Occipital lobe (tissue), 2 donors: Measurements from ENCODE around the gene AGAP3. TPM values are rescaled to one million over a fixed set of nuclear protein-coding genes. Genes with fewer than 3 reads are reported as not detected.

ENCODE experiments used
- DNase-seq: peaks from one replicate; lab custom pipeline; 2025; lab: John Stamatoyannopoulos, UW
- total RNA-seq: library from RNA; depleted of rRNA; stranded (reverse); fragments of >200 nt; gene quantifications from one replicate; pipeline ENCODE4 v1.2.3, GENCODE V29; 2014

Gene AGAP3
- total RNA-seq, 1 donor from 2014 or later = 85.6 TPM

DNA sequence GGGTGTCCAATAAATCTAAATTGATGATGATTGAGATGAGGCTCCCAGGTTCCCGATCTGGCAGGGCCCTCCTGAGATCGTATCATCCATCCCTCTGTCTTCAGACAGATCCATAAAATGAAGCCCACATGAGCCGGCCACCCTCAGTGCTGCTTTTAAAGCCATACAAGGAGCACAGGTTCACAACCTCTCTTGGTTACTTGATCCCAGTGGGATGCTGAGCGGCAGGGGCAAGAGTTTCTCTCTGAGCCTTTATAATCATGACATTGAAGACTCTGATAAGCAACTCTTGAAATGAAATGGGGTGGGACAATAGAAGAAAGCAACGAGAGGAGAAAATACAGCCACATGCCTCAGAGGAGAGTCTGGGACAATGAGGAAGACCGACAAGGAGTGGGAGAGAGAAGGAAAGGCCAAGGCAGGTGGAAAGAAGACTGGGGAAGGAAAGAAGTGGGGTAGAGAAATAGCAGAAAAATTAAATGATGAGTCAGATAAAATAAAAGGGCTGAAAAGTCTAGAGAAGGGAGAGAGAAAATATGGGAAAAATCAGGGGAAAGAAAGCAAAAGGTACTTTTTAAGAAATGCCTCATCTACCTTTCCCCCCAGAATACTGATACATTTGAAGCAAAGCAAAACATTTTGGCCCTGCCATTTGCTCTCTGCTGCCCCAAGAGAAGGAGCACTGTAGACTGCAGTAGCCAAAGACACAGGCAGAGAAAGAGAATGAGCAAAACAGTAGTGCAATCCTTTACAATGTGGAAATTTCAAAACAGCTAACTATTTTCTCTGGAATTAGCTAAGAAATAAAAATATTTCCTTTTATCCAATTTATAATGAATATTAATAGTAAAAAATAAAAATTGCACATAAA, 66.6 kb downstream of the AGAP3 start:
- no peak for DNase-seq

DNA sequence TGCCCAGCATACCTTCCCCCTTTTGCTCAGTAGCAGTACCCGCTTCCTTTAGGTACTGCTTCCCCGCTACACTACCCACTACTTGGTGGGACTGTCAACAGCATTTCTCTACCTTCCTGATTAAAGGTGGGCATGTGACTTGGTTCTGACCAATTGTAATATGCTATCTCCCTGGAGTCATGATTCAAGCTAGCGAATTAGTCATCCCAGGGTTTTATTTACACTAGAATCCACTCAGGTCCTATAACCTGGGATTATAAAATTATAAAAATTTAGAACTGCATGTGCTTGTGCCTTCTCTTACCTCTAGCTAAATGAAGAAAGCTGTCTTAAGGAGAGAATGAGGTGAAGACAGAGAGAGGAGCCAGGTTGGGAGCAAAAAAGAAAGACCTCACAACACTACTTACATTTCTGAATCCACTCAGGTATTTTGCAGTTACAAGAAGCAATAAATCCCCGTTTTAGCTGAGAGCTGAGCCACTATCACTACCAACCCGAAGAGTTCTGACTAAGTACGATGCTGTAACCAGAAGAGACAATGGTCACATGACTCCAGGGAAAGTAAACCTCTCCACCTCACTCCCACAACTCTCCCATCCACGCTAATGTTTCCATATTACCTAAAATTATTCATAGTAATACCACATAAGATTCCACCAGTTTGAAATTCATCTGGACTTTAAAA, 71.5 kb downstream of the AGAP3 start:
- no peak for DNase-seq

DNA sequence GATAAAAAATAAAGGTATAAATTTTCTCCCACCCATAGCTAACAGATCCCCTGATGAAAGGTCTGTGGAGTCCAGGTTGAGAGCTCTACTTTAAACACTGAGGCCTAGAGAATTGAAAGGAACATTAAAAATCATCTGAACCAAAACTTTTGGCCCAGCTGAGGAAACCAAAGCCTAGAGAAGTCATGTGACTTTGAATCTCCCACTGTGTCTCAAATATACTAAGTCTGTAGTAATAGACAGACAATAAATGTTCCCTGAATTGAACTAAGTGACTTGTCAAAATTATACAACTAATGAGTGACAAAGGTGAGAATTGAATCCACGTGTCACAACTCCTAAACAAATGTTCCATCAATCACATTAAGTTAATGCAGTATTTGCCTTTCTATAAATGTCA, 75.5 kb downstream of the AGAP3 start:
- DNase-seq = no peak

DNA sequence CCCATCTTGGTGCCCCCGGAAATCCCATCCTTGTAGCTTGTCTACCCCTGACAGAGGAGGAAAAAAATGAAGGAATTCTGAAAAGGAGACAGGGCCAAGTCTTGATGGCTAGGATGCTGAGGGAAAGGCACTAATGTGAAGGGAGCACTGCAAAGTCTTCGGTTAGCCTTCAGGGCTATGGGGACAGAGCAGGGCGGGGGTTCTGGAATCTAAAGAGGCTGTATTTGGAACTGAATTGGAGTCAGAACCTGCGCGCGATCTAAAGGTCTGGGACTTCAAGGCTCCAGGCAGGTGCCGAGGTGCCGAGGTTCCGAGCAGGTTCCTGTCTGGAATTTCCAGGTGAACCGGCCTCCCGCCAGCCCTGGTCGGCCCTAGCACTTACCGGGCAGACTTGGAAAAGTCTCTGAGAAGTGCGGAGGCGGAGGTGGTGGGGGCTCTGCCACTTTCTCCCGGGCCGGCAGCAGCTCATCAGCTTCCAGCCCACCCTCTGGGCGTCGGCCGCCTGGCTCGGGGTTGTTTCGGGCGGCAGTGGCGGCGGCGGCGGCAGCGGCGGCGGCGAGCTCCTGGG, 80.4 kb downstream of the AGAP3 start:
- DNase-seq = no peak

DNA sequence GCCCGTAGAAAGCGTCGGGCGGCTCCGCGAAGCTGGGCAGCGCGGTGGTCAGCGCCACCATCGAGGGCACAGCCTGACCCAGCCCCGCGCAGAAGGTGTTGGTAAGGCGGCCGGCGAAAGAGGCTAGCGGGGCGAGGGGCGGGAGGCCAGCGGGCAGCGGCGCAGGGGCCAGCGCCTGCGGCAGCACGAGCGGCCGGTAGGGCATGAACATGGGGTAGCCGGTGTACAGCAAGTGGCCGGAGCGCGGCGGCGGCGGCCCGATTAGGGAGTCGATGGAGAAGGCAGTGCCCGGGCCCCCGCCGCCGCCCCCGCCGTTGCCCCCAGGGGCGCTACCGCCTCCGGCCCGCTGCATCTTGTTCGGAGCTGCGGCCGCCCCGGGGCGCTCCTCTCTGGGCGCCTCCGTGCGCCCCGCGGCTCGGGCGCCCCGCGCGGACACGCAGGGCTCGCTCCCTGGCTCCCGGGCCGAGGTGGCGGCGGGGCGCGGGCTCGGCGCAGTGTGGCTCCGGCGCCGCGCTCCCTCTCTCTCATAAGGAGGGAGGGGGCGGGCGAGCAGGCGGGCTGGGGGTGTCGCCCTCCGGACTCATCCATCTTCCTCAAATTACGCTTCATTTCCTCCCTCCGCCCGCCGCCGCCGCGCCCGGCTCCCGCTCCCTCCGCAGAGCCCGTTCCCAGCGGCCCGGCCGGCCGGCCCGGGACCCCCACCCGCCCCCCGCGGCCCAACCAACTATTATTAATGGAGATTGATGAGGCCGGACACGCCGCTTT, 81.1 kb downstream of the AGAP3 start, which contains the start of gene GBX1:
Gene GBX1, minus strand, starts transcription at position 498 of the 765 bp plus-strand sequence. Its CDS starts 146 bp downstream, at position 352.
- no peak for DNase-seq

DNA sequence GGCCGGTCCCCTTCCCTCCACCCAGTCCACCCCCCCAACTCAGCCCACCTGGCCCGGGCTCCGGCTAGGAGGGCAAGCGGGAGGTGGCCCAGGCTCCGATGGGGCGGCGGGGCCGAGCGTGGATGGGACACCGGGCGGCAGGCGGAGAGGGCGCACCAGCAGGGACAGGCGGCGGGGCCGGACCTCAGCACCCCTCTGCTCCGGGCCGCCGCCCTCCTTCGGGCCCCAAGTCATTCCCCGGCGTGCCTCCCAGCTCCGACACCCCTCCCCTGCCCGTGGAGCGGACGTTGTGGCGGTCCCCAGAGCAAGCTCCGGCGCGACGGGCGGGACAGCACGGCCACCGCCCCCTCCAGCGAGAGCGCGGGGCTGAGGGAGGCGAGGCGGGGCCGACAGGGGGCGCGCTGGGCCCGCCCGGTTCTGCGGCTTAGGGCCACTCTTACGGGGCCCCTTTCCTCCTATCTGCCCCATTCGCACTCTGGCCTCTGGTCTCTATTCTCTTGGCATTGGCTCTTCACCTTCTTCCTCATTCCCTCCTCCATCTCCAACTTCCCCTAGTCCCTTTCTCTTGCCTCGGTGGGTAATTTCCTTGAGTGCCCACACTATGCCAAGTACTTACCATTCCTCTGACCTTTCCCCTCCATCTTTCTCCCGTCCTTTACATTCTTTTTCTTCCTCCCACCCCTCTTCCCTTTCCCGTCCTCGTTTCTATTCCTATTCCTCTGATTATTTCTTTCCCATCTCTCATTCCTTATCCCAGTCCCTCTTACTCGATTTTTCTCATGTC, 81.9 kb downstream of the AGAP3 start:
- no peak for DNase-seq

DNA sequence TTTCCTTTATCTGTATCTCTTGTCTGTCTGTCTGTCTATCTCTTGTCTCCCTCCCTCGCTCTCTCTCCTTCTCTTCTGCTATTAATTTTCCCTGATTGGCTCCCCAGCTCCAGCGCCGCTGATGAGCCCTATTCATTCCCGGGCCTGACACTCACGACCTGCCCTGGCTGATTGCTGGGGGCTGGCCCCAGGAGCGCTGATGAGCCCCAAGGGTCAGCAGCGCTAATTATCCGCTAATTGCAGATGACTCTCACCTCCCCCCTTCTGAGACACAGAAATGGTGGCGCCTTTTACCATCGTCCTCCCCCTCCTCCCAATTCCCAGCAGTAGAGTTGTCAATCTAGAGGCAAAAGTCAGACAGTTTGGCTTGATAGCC, 82.5 kb downstream of the AGAP3 start:
- no peak for DNase-seq

DNA sequence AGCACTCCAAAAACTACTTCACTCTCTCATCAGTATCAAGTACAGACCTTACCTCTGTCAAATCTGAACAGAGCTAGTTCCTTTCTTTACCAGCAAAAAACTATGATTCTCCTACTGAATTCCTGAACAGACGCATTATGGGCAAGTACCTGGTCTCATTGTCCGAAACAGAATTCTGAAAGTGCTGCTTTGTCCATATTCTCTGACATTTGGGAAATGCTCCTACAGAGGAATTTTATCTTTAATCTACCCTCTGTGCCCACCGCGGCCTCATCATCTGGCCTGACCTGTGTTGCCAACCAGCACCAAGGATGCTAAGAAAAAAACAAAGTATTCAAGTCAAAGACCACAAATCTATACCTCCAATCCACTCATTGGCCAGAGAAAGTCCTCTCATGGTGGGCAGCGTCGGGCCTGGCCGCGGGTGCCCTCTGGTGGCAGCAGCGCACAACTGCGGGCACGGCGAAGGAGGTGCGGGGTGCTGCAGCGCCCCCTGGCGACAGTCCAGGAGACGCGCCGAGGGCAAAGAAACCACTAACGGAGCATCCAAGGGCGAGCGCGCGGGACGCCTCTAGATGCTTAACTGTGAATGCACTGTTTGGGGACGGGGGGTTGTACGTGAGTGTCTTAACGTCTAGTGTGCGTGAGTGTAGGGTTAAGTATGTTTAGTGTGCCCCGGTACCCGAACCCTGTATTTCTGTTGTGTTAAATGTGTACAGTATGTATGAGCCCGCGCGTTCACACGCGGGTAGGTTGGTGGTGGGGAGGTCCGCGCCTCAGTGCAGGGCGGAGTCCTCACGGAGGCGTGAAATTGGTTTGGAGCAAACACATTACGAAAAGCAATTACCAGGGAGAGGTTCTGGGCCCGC, 86.2 kb downstream of the AGAP3 start:
- peak; percentile 62 for DNase-seq

DNA sequence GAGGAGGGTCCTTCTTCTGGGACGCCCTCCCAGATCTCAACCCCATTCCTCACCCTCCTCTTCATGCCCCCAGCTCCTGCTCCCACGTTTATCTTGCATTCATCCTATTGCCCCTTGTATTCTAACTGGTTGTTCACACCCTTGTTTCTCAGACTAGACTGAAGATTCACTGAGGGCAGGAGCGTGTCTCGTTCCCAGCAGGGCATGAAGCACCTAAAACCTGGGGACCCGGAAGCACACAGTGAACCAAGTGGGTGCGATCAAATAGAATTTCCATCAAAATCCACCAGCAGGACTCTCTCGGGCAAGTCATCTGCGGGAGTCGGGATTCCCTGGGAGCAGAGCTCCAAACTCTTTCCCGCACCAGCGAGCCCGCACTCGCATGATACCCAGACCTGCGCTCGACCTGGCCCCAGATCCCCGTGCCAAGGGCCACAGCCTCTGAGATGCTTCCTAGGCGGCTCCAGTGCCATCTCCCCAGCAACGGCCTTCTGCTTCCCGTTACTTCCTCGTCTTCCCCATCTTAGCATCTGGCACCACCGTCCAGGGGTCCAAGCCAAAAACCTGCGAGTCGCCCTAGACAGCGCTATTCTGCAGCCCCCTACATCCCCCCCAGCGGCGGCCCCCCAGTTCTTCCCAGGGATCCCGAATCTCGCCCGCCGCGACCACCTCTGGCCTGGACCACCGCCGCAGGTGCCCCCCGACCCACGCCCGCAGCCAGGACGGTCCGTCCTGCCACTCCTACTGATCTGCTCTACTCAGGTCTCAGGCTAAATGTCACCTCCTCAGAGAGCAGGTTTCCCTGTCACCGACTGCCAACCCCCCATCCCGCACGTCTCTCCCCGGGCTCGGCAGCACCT, 87.3 kb downstream of the AGAP3 start:
- no peak for DNase-seq

DNA sequence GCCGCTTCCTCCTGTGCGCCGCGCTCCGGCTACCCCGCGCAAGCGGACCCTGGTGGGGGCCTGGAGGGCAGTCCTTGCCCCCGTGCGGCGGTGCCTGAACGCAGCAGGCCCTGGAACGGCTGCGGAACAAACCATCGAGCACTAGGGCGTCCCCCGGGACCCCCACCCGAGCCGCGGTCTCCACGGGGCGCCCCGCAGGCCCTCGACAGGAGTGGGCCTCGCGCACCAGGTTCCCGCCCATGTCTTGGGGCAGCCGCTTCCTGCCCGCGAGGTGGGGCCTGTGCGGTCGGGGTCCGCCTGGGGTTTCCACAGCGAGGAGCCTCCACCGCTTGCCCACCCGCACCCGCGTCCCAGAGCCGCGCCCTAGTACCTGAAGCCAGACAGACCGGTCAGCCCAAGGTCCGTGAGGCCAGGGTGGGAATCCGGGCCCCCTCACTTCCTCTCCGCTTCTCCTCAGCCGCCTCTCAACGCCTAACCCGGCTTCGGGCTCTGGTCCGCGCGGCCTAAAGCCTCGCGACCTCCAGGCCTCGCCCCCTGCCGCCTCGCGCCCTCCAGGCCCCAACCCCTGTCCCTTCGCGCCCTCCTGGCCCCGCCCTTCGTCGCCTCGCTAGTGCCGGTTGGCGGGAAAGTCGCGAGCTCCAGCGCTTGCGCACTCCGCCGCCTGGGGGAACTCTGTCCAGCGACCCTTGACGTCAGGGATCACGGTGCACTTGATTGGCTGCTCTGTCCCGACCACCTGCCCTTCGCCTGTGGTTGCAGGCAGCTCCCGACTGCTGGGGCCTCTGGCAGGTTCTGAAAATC, 88.2 kb downstream of the AGAP3 start:
- DNase-seq = no peak

DNA sequence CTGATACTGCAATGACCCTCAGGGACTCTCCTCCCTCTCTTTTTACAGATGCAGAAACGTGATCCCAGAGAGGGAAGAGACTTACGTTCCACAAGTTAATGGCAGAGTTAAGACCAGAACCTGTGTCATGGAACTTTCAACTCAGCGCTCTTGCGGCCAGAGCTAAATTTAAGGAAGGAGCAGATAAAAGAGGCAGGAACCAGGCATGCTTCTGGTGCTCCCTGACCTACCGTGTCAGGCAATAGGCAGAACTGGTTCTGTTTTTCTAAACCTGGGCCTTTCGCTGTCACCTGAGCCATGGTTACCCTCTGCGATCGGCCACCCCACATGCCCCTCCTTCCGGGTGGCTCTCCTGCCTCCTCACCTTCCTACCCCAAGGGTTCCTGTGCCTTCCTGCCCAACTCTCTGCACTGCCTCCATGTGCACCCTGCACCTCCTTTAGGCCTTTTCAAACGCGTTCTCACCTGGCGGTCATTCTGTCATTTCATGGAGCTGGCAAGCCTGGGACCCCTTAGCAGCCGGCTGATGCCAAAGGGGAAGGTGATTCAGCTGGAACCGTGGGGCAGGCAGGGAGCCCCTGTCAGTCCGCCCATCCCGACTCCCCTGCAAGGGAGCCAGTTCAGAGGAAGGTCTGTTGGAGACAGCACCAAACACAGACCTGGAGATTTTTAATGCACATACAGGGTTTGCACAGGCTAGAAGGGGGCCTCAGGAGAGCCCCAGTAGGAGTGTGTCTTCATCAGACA, 88.9 kb downstream of the AGAP3 start:
- no peak for DNase-seq

DNA sequence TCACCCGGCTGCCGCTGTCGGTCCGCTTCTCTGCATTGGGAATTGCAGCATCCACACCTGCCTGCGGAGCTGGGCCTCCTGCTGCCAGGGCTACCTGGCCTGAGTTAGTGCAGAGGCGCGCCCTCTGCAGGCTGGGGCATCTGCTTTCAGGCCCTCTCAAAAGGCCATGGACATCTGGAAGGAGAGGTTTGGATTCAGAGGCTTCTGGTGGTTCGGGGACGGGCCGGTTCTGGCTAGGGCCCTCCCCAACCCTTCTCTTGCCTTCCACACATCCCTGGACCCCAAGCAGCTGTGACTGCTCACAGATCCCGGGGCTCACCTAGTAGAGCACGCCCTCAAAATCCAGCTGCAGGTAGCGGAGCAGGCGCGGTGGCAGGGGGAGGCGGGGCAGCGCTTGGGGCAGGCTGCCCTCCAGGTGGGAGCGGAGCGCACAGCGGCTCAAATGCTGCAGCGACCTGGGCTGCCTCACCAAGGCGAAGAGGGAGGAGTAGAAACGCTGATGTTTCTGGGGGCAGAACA, 89.6 kb downstream of the AGAP3 start:
- no peak for DNase-seq

DNA sequence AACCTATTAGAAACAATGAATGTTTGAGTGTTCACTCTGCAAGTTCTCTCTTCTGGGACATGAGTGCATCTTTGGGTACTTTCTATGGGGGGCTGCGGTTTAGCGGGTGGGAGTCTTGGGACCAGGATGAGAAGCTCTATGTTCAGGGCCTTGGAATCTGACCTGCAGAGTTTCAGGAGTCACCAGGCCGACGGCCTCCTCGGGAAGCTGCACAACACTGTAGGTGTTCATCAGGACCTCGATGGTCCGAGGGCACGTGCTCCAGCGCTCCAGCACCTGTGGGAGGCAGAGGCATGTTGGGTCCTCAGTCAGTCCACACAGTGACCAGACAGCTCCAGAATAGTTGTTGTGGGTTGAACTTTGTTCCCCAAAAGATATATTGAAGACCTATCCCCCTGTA, 90.1 kb downstream of the AGAP3 start:
- no peak for DNase-seq

DNA sequence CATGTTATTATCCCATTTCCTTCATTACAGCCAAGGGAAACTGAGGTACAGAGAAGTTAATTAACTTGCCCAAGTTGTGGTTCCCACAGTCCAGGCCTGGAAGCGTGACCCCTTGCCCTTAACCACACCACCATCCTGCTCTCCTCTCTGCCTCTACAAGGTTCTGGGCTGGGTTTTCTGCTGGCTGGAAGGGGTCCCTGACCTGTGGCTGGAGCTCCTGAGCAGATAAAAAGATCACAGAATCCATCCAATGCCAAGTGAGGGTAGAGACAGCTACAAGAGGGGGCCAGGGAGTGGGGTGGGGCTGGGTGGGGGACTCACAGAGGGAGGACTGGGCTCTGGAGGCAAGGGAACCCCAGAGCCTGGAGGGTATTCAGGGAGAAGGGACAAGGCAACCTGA, 91.0 kb downstream of the AGAP3 start:
- no peak for DNase-seq

DNA sequence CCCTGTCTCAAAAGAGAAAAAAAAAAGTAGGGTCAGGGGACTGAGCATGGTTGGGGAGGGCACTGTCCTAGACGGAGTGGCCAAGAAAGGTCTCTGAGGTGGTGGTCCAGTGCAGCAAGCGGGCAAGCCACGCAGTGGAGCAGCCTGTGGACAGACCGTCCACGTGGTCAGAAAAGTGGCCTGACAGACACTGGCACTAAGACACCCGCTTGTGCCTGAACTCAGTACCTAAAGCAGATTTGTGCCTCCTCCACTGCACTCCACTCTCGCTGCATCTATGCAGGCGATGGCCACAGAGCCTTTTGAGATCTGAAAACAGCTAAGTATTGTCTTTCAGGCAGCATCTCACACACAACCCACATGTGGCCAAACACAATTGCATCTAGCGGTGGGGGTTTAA, 92.0 kb downstream of the AGAP3 start:
- DNase-seq = no peak

DNA sequence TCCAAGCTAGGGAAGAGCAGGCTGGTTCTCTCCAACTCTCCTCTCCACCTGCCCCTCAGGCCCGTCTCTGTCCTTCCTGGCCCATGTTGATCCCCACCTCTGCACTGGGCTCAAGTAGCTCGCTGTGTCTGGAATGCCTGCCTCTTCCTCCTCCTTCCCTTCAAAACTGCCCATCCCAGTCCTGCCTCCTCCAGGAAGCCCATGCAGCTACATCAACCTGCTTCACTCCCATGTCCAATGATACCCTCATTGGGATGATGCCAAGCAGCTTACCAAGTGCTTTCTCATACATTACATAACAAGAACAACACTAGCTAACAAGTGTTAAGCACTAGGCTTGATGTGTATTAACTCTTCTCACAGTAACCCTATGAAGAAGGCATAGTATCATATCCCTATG, 92.6 kb downstream of the AGAP3 start:
- no peak for DNase-seq

DNA sequence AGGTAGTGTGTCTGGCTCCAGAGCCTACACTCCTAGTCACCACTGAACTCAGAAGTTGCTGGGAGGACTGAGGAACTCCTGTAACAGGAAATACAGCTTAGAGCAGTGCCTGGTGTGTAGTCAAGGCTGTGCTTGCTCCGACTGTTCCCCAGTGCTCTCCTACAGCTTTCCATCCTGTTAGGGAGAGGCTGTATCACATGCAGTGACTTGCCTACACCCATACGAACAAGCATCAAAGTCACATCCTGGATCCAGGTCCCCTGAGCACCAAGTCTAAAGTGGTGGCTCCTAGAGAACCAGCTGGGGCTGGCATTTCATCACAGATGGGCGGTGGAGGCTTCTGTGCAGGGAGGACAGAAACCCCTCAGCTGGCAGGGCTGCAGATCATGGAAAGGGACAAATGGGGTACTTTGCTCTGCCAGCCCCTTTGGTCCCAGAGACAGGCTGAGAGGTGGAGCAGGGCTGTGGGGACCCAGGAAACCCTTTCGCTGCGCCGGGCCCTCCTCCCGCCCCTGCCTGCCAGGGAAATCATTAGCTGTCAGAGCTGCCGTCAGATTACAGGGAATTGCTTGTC, 93.1 kb downstream of the AGAP3 start:
- no peak for DNase-seq
